AG04449 (cell line): Measurements from ENCODE around the gene PPDPF.
"Not testable (repeated sequence)": the region's sequence is repeated elsewhere in the genome, so short reads cannot be mapped to it uniquely, and the experiment has no call there.

Experiments
- CTCF ChIA-PET: fragments of 350-600 bp; formaldehyde crosslinking; extraction: SDS; loops from one replicate; lab custom pipeline; 2021; ENCODE audit warnings: antibody characterized with exemption; lab: Yijun Ruan, JAX
- POLR2A ChIA-PET: fragments of 400-600, 350-600 bp; formaldehyde crosslinking; extraction: SDS; loops from one replicate; lab custom pipeline; 2020; ENCODE audit warnings: antibody characterized with exemption, inconsistent platforms; lab: Yijun Ruan, JAX
- DNase-seq: peaks from one replicate; pipeline ENCODE4 v3.0.0-alpha.2; 2010; ENCODE audit warnings: low read depth, low spot score
- H3K4me3 ChIP-seq: 2 replicates; pipeline ENCODE4 v1.5.1; 2011; ENCODE audit warnings: low read depth, mild to moderate bottlenecking, control low read depth, low read length
- TF ChIP-seq, protein P1 (sequence below): IDR thresholded peaks from one replicate; pipeline ENCODE4 v1.5.1; 2011; ENCODE audit warnings: mild to moderate bottlenecking, moderate library complexity, low read length, control low read depth, inconsistent platforms; ENCODE audit not compliant: insufficient read depth; ENCODE audit errors: missing control alignments

PPDPF gene

DNA sequence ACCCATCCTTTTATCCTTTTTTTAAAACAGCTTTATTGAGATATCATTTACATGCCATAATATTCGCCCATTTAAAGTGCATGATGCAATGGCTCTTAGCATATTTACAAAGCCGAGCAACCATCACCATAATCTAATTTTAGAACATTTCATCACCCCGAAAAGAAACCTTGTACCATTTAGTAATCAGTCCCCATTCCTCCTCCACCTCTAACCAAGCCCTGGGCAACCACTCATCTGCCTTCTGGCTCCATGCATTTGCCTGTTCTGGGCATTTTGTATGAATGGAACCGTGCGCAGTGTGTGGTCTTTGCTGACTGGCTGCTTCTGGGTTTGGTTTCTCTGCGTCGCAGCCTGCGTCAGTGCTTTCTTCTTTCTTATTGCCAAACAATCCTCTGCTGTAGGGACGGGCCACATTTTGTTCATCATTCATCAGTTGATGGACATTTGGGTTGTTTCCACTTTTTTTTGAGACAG lies 11.4 kb upstream of the PPDPF start:
- CTCF ChIA-PET = interaction anchor here (3.3 kb wide), 1 partner anchor 13 kb away, joined by 26 read pairs; no protein-coding TSS in a partner anchor
- no peak for DNase-seq
- POLR2A ChIA-PET = no interaction called here
- no peak overlapping the region for H3K4me3 ChIP-seq
- TF ChIP-seq, protein P1, sequence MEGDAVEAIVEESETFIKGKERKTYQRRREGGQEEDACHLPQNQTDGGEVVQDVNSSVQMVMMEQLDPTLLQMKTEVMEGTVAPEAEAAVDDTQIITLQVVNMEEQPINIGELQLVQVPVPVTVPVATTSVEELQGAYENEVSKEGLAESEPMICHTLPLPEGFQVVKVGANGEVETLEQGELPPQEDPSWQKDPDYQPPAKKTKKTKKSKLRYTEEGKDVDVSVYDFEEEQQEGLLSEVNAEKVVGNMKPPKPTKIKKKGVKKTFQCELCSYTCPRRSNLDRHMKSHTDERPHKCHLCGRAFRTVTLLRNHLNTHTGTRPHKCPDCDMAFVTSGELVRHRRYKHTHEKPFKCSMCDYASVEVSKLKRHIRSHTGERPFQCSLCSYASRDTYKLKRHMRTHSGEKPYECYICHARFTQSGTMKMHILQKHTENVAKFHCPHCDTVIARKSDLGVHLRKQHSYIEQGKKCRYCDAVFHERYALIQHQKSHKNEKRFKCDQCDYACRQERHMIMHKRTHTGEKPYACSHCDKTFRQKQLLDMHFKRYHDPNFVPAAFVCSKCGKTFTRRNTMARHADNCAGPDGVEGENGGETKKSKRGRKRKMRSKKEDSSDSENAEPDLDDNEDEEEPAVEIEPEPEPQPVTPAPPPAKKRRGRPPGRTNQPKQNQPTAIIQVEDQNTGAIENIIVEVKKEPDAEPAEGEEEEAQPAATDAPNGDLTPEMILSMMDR = no peak

DNA sequence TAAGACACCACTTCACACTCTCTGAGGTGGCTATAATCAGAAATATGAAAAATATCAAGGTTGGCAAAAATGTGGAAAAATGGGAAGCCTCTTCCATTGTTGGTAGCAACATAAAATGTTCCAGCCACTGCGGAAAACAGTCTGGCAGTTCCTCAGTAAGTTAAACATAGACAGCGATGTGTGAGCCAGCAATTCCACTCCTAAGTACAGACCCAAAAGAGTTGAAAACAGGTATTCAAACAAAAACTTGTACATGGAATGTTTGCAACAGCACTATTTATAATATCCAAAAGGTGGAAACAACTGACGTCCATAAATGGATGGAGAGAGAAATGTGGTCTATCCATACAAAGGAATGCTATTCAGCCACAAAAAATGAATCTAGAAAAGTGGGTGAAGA lies 7.4 kb upstream of the PPDPF start:
- H3K4me3 ChIP-seq = no peak overlapping the region
- no peak for DNase-seq
- ChIA-PET CTCF (interaction anchor here (0.9 kb wide), 1 partner anchor 17 kb away, joined by 3 read pairs; no protein-coding TSS in a partner anchor), POLR2A (interaction anchor here (1.5 kb wide), 1 partner anchor 8 kb away, joined by 3 read pairs; no protein-coding TSS in a partner anchor)
- TF ChIP-seq, protein P1 = no peak

- POLR2A ChIA-PET, CTCF ChIA-PET, H3K4me3 ChIP-seq, DNase-seq: not testable (repeated sequence)
Observed at GRCh38 chr20:63514520-63514919, 6.0 kb upstream of the PPDPF start.

DNA sequence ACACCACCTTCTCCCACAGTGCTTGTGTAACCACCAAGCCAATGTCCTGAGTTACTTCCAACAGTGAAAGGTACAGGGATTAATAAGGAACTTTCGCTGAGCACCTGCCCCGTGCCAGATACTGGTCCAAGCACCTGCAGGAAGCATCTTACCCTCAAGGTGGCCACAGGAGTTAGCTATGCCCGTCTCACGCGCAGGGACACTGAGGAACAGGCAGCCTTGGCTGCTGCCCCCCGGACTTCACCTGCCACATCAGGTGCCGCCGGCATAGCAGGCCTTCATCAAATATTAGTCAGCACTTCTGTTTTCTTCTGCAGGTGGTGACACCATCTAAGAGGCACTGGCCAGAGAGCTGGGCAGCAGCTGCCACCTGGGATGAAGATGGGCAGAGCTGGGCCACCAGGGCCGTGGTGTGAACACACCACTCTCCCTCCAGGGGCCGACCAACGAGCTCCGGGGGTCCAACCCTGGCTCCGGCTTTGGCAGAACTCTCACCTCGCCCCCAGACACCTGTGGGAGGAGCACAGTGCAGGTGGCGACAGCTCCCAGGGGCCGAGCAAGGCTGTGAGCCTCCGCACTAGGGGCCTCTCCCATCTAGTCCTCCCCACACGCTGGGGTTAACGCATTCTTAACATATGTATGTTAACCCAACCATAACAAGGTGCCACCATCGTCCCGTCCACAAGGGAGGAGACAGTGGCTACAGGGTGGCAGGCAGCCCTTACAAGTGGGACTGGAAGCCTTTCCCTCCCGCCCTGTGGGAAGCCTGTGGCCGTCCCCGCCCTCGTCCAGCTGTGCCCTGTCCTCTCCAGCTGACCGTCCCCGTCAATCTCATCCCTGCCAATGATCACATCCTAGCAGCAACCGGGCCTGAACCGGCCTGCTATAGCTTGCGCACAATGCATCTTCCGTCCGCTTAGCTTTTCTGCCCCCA lies 2.9 kb upstream of the PPDPF start:
- TF ChIP-seq, protein P1 = no peak
- H3K4me3 ChIP-seq = no peak overlapping the region
- CTCF ChIA-PET = interaction anchor here (0.8 to 5.0 kb wide), 2 partner anchors 20 to 21 kb away, joined by 4 to 26 read pairs; partner anchors contain the start of gene PTK6
- DNase-seq = no peak
- POLR2A ChIA-PET = no interaction called here

GRCh38 chr20:63518351-63518861 lies 2.2 kb upstream of the PPDPF start:
- ChIA-PET CTCF (interaction anchor here (0.8 to 5.0 kb wide), 2 partner anchors 19 to 22 kb away, joined by 4 to 26 read pairs; partner anchors contain the start of gene PTK6), POLR2A (no interaction called here)
- DNase-seq = no peak
- TF ChIP-seq, protein P1 = no peak
- H3K4me3 ChIP-seq = no peak overlapping the region

DNA sequence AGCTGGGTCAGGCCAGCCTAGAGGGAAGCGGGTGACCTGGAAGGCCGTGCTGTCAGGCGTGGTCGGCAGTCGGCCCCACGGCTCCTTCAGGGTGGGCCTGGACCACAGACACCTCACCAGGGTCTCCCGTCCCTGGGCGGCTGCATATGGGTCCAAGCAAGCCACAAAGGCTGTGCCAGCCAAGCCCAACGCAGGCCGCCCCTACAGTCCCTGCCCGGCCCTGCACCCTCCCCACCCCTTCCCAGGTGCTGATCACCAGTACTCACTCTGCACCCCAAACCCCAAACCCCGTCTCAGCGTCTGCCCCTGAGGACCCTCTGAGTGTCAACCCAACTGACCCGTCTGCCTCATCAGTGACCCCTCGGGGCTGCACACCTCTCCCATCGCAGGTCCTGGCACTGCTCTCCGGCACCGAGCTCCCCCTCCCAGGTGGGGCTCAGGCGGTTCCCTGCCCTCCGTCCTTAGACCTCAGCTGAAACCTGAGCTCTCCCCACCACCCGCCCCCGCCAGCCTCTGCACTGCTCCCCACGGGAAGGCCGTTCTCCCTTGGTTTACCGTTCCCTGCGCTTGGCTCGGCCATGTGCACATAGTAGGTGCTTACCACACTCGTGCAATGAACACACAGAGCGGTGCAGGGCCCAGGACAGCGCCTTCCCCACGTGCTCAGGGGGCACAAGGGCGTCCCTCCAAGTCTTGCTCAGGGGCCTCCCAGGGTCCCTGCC lies 1.5 kb upstream of the PPDPF start:
- H3K4me3 ChIP-seq = peak overlapping the region; percentile 91
- no peak for DNase-seq
- CTCF ChIA-PET = interaction anchor here (5.0 kb wide), 1 partner anchor 23 kb away, joined by 26 read pairs; no protein-coding TSS in a partner anchor
- POLR2A ChIA-PET = interaction anchor here (0.6 kb wide), 1 partner anchor 227 kb away, joined by 3 read pairs; no protein-coding TSS in a partner anchor
- TF ChIP-seq, protein P1 = no peak
